ENCODE data around the gene SHB.

- TF ChIP-seq CTCF (IDR thresholded peaks at IDR 0.05) (no peak), FOXP4 (CRISPR knock-in tag; IDR thresholded peaks at IDR 0.05) (no peak), ELF4 (CRISPR knock-in tag; IDR thresholded peaks at IDR 0.05; ENCODE audit: low read depth) (no peak), NR1H2 (CRISPR knock-in tag; IDR thresholded peaks at IDR 0.05) (no peak), ZNF396 (CRISPR knock-in tag; IDR thresholded peaks at IDR 0.05; ENCODE audit: borderline replicate concordance) (no peak), ARID4B (CRISPR knock-in tag; IDR thresholded peaks at IDR 0.05; ENCODE audit: borderline replicate concordance) (no peak), NR2C2 (CRISPR knock-in tag; IDR thresholded peaks at IDR 0.05) (no peak), CBFB (CRISPR knock-in tag; IDR thresholded peaks at IDR 0.05; ENCODE audit: low read depth) (no peak), ATF1 (CRISPR knock-in tag; IDR thresholded peaks at IDR 0.05) (no peak), ETV6 (CRISPR knock-in tag; IDR thresholded peaks at IDR 0.05) (no peak), GABPB1 (CRISPR knock-in tag; IDR thresholded peaks at IDR 0.05) (no peak), IRF1 (CRISPR knock-in tag; IDR thresholded peaks at IDR 0.05) (no peak), CREB1 (CRISPR knock-in tag; IDR thresholded peaks at IDR 0.05) (no peak), FOXK1 (CRISPR knock-in tag; IDR thresholded peaks at IDR 0.05) (no peak)
These were observed 59.0 kb downstream of the SHB start for GRCh38 chr9:38009990-38010389.

Measured in WTC11 (cell line).